ENCODE measurements around the gene DNAJB1. TPM values are rescaled to one million over a fixed set of nuclear protein-coding genes. Genes with fewer than 3 reads are reported as not detected.
A peak's percentile ranks its signal among the peaks of the same experiment; 100 is the strongest.

Gene DNAJB1
- total and polyA plus RNA-seq, 2 of the 4 experiments (the other 2 are of a cell fraction), result 88.2 to 95.4 TPM

DNA sequence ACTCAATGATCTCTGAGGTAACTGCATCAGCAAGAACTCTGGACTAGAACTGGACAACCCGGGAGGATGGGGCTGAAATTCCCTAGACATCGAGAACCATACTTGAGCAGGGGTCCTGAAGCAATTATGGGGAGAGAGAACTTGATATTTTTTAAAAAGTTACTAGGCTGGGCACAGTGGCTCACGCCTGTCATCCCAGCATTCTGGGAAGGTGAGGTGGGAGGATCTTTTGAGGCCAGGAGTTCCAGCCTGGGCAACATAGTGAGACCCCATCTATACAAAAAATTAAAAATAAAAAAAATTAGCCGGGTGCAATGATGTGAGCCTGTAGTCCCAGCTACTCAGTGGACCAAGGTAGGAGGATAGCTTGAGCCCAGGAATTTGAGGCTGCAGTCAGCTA, 2.3 kb upstream of the DNAJB1 start:
- H2BK20ac ChIP-seq (ENCODE audit: low read depth, low read length), result peak overlapping the region; percentile 29; the same call in 1 of the 2 replicates
- peaks cover 7 to 26% of the 10 kb centered on the region in 2 experiments; a peak in 3 of 4 replicates for H3K79me1 ChIP-seq (ENCODE audit: low read depth in 1 of 2, low read length in 2 of 2)
- intact Hi-C loops (cut with micrococcal nuclease) (no loop called here), dilution Hi-C loops (cut with HindIII; ENCODE audit: low sequenced_read_pairs, unreplicated experiment) (no loop called here), in situ Hi-C loops (cut with MboI; ENCODE audit: low sequenced_read_pairs) (no loop called here)
- peaks cover 13% of the 10 kb centered on the region for H3K36me3 ChIP-seq (ENCODE audit: control insufficient read depth, insufficient read depth, low read length)
- H3K4me3 ChIP-seq (ENCODE audit: insufficient read depth, low read depth, low read length), result no peak overlapping the region
- no peak overlapping the region for H3K4me2 ChIP-seq (ENCODE audit: low read depth, low read length)
- H3K27me3 ChIP-seq (ENCODE audit: control insufficient read depth, insufficient read depth, low read length), result no peaks in the 10 kb centered on the region
- no peak for TF ChIP-seq MAZ (IDR thresholded peaks at IDR 0.05; ENCODE audit: borderline replicate concordance, low read depth, low read length)
- no peak for TF ChIP-seq RAD21 (IDR thresholded peaks at IDR 0.05; ENCODE audit: low read length)
- TF ChIP-seq FOS (IDR thresholded peaks at IDR 0.05; ENCODE audit: low read depth, low read length), result no peak
- no peak for TF ChIP-seq CEBPB (IDR thresholded peaks at IDR 0.05; ENCODE audit: low read depth, low read length)
- TF ChIP-seq MAFK (IDR thresholded peaks at IDR 0.05; ENCODE audit: low read depth, low read length), result no peak
- BruUV-seq (replicated peaks), result no TSS peak
- ATAC-seq (ENCODE audit: low read depth) (no peak), DNase-seq (no peak)
- peak overlapping the region; percentile 19; the same call in 1 of the 2 replicates for H3K4ac ChIP-seq (ENCODE audit: low read depth, low read length)
- no peak overlapping the region for H3K56ac ChIP-seq (ENCODE audit: extremely low read depth, insufficient read depth, low read length)
- no peak overlapping the region for H2BK15ac ChIP-seq (ENCODE audit: low read depth, low read length)
- no CpG with 5 or more reads among the region's 4 CpGs for WGBS, 2 experiments (ENCODE audit: extremely low coverage in 2 of 2, insufficient read length in 1 of 2)
- CTCF ChIA-PET, result no interaction called here
- H3K14ac ChIP-seq (replicated peaks; ENCODE audit: low read depth, low read length), result no peak overlapping the region
- no peak overlapping the region for H4K5ac ChIP-seq (ENCODE audit: low read depth, low read length)
- peak overlapping the region; percentile 70 to 99; a peak in 2 of 4 replicates for H4K8ac ChIP-seq (ENCODE audit: low read depth in 2 of 2, low read length in 2 of 2)
- peaks cover 23% of the 10 kb centered on the region for H4K20me1 ChIP-seq (ENCODE audit: insufficient read depth, low read length)
- H3K23ac ChIP-seq (ENCODE audit: low read depth, low read length), result peak overlapping the region; percentile 24; the same call in 1 of the 2 replicates
- no peak overlapping the region; the same call in 1 of the 2 replicates for H4K91ac ChIP-seq (ENCODE audit: insufficient read depth, low read depth, low read length)
- H3K27ac ChIP-seq (ENCODE audit: insufficient read depth, low read length), result no peak overlapping the region
- H3K9me3 ChIP-seq (ENCODE audit: control insufficient read depth, insufficient read depth, low read length), result no peaks in the 10 kb centered on the region
- peak overlapping the region; percentile 74 for H2BK5ac ChIP-seq (ENCODE audit: low read depth, low read length, poor library complexity, severe bottlenecking)
- H3K9ac ChIP-seq (ENCODE audit: low read depth, low read length), result no peak overlapping the region
- POLR2A ChIA-PET (ENCODE audit: unreplicated experiment), result no interaction called here
- H2BK120ac ChIP-seq (ENCODE audit: low read depth, low read length), result no peak overlapping the region
- no peak overlapping the region; the same call in 1 of the 2 replicates for H3K18ac ChIP-seq (ENCODE audit: low read depth, low read length)
- H3K4me1 ChIP-seq (ENCODE audit: control insufficient read depth, insufficient read depth, low read length), result peaks cover 17% of the 10 kb centered on the region
- peak overlapping the region; percentile 44 for H2AK9ac ChIP-seq (replicated peaks; ENCODE audit: low read depth, low read length, poor library complexity)
- peaks cover 9% of the 10 kb centered on the region for H3K9me1 ChIP-seq (ENCODE audit: insufficient read depth, low read length)
- H2AK5ac ChIP-seq (ENCODE audit: low read depth, low read length), result peak overlapping the region; percentile 43
- no peak overlapping the region for H2AFZ ChIP-seq (replicated peaks; ENCODE audit: low read length, poor library complexity)

Data from IMR-90 (cell line).